ENCODE measurements around the gene CDH22. TPM values are rescaled to one million over a fixed set of nuclear protein-coding genes. Genes with fewer than 3 reads are reported as not detected.

Gene CDH22
- total RNA-seq, 1 donor from 2014 or later = 5.5 TPM

GRCh38 chr20:46151936-46152335 is 156.4 kb downstream of the CDH22 start:
- DNase-seq = no peak
- intact Hi-C loops (cut with DNase I) = no loop called here
- ATAC-seq (ENCODE audit: poor library complexity) = no peak

GRCh38 chr20:46150943-46151342 is 157.4 kb downstream of the CDH22 start:
- intact Hi-C loops (cut with DNase I) = no loop called here
- no peak for ATAC-seq (ENCODE audit: poor library complexity)

GRCh38 chr20:46148313-46149208 is 159.7 kb downstream of the CDH22 start:
- intact Hi-C loops (cut with DNase I) = no loop called here
- ATAC-seq (ENCODE audit: poor library complexity) (no peak), DNase-seq (no peak)

More at GRCh38 chr20:46150943-46151342, 157.4 kb downstream of the CDH22 start:
- no peak for DNase-seq

- ATAC-seq (ENCODE audit: poor library complexity) (no peak), DNase-seq (no peak)
- intact Hi-C loops (cut with DNase I) = no loop called here
Observed at GRCh38 chr20:46145713-46146112, 162.6 kb downstream of the CDH22 start.

GRCh38 chr20:46144432-46145025 is 163.8 kb downstream of the CDH22 start:
- DNase-seq = peak; percentile 8
- ATAC-seq (ENCODE audit: poor library complexity) = no peak
- intact Hi-C loops (cut with DNase I) = no loop called here

- DNase-seq (no peak), ATAC-seq (ENCODE audit: poor library complexity) (no peak)
- intact Hi-C loops (cut with DNase I) = no loop called here
Observed at GRCh38 chr20:46142124-46142523, 166.2 kb downstream of the CDH22 start.

GRCh38 chr20:46139908-46140482 is 168.3 kb downstream of the CDH22 start:
- intact Hi-C loops (cut with DNase I) = no loop called here
- DNase-seq (no peak), ATAC-seq (ENCODE audit: poor library complexity) (no peak)

- peak; percentile 27 for DNase-seq
- ATAC-seq (ENCODE audit: poor library complexity) = no peak
- intact Hi-C loops (cut with DNase I) = no loop called here
Observed at GRCh38 chr20:46139266-46139889, 168.9 kb downstream of the CDH22 start.

- ATAC-seq (ENCODE audit: poor library complexity) (no peak), DNase-seq (no peak)
- intact Hi-C loops (cut with DNase I) = no loop called here
Observed at GRCh38 chr20:46137816-46138215, 170.5 kb downstream of the CDH22 start.

- intact Hi-C loops (cut with DNase I) = no loop called here
- peak; percentile 10 for DNase-seq
- no peak for ATAC-seq (ENCODE audit: poor library complexity)
Observed at GRCh38 chr20:46135856-46136633, 172.3 kb downstream of the CDH22 start.

- intact Hi-C loops (cut with DNase I) = loop anchor here (5.0 kb wide), 1 partner anchor 213 kb away; no protein-coding TSS in a partner anchor
- ATAC-seq (ENCODE audit: poor library complexity) = no peak
Observed at GRCh38 chr20:46134716-46135115, 173.6 kb downstream of the CDH22 start.

GRCh38 chr20:46133886-46134654 is 174.2 kb downstream of the CDH22 start:
- ATAC-seq (ENCODE audit: poor library complexity) (no peak), DNase-seq (peak; percentile 13)
- intact Hi-C loops (cut with DNase I) = loop anchor here (5.0 kb wide), 1 partner anchor 213 kb away; no protein-coding TSS in a partner anchor

More at GRCh38 chr20:46134716-46135115, 173.6 kb downstream of the CDH22 start:
- DNase-seq = peak; percentile 8

GRCh38 chr20:46132705-46133120 is 175.6 kb downstream of the CDH22 start:
- peak; percentile 83 for DNase-seq
- intact Hi-C loops (cut with DNase I) = loop anchor here (5.0 kb wide), 1 partner anchor 215 kb away; no protein-coding TSS in a partner anchor
- ATAC-seq (ENCODE audit: poor library complexity) = peak; percentile 90

- ATAC-seq (ENCODE audit: poor library complexity) = no peak
- peak; percentile 1 for DNase-seq
- intact Hi-C loops (cut with DNase I) = loop anchor here (5.0 kb wide), 1 partner anchor 216 kb away; no protein-coding TSS in a partner anchor
Observed at GRCh38 chr20:46131396-46131795, 176.9 kb downstream of the CDH22 start.

GRCh38 chr20:46130534-46130933 is 177.8 kb downstream of the CDH22 start:
- intact Hi-C loops (cut with DNase I) = loop anchor here (5.0 kb wide), 1 partner anchor 217 kb away; no protein-coding TSS in a partner anchor
- no peak for DNase-seq
- no peak for ATAC-seq (ENCODE audit: poor library complexity)

- ATAC-seq (ENCODE audit: poor library complexity) (peak; percentile 48), DNase-seq (peak; percentile 34)
- intact Hi-C loops (cut with DNase I) = loop anchor here (5.0 kb wide), 1 partner anchor 217 kb away; no protein-coding TSS in a partner anchor
Observed at GRCh38 chr20:46129955-46130481, 178.3 kb downstream of the CDH22 start.
